GM12878 (cell line): ENCODE results near the gene GUCY1A2. TPM values are rescaled to one million over a fixed set of nuclear protein-coding genes. Genes with fewer than 3 reads are reported as not detected.

Experiments
- ATAC-seq: fragments of 200-7000 bp; cut with Tn5 transposase; 3 replicates; pipeline ENCODE4 v1.9.1; 2020; ENCODE audit warnings: mild to moderate bottlenecking, moderate library complexity
- BruUV-seq: library from RNA; stranded (reverse); fragments of 400-500 nt; replicated peaks from 2 replicates; lab custom pipeline; 2021; lab: Mats Ljungman, UMichigan
- CTCF ChIA-PET: fragments of 300-600 bp; sonication (Branson Sonifier 250); formaldehyde crosslinking; extraction: SDS; loops from one replicate; lab custom pipeline; 2021; ENCODE audit warnings: inconsistent platforms; lab: Yijun Ruan, JAX
- POLR2A ChIA-PET: fragments of 350-600 bp; formaldehyde crosslinking; extraction: SDS; loops from one replicate; lab custom pipeline; 2021; ENCODE audit warnings: inconsistent platforms; lab: Charles Lee
- RAD21 ChIA-PET: fragments of 300-600 bp; sonication (Branson Sonifier 250); formaldehyde crosslinking; loops from one replicate; lab custom pipeline; 2023; ENCODE audit warnings: antibody characterized with exemption; ENCODE audit not compliant: unreplicated experiment; lab: Charles Lee
- SMC1A ChIA-PET: fragments of 300-600 bp; sonication (Branson Sonifier 250); formaldehyde crosslinking; loops from one replicate; lab custom pipeline; 2023; ENCODE audit not compliant: unreplicated experiment, uncharacterized antibody; lab: Charles Lee
- DNase-seq: peaks from one replicate; pipeline ENCODE4 v3.0.0-alpha.2; 2011; ENCODE audit warnings: low read depth, low spot score
- FAIRE-seq: peaks from 3 replicates; lab custom pipeline; 2011; peaks lifted over from hg19 to GRCh38; lab: Jason Lieb, UNC
- H2AFZ ChIP-seq: 2 replicates; pipeline ENCODE4 v1.6.0; 2011; ENCODE audit warnings: low read depth, low read length, control low read depth; ENCODE audit not compliant: control insufficient read depth
- H3K27ac ChIP-seq: 2 replicates; pipeline ENCODE4 v1.5.1; 2011; ENCODE audit warnings: control low read depth; ENCODE audit not compliant: control insufficient read depth, insufficient read depth
- H3K27me3 ChIP-seq, 2 experiments: replicated peaks in 1 of 2; 2 replicates each; pipeline versions ENCODE4 v1.6.0 to v1.6.1; 2011; ENCODE audit warnings: low read length in 1 of 2; ENCODE audit not compliant: control insufficient read depth in 2 of 2, insufficient read depth in 2 of 2
- H3K36me3 ChIP-seq, 2 experiments: 2 replicates each; pipeline ENCODE4 v1.5.1; 2011; ENCODE audit warnings: low read length in 1 of 2; ENCODE audit not compliant: control insufficient read depth in 2 of 2, insufficient read depth in 2 of 2
- H3K4me1 ChIP-seq: 2 replicates; pipeline ENCODE4 v1.6.1; 2011; ENCODE audit warnings: mild to moderate bottlenecking, low read length, moderate library complexity, mixed read lengths; ENCODE audit not compliant: control insufficient read depth, insufficient read depth
- H3K4me2 ChIP-seq: 2 replicates; pipeline ENCODE4 v1.6.0; 2011; ENCODE audit warnings: control low read depth; ENCODE audit not compliant: control insufficient read depth, insufficient read depth
- H3K4me3 ChIP-seq: fragments of 200-600 bp; sonication (generic); 2 replicates; pipeline ENCODE4 v1.5.1; 2016
- H3K79me2 ChIP-seq: 2 replicates; pipeline ENCODE4 v1.6.0; 2011; ENCODE audit warnings: low read length; ENCODE audit not compliant: control insufficient read depth, insufficient read depth
- H3K9ac ChIP-seq: 2 replicates; pipeline ENCODE4 v1.8.0; 2011; ENCODE audit warnings: low read length, control low read depth, mixed read lengths; ENCODE audit not compliant: control insufficient read depth, insufficient read depth
- H3K9me3 ChIP-seq: replicated peaks from 3 replicates; pipeline ENCODE4 v1.5.1; 2011; ENCODE audit warnings: mild to moderate bottlenecking, low read length; ENCODE audit not compliant: control insufficient read depth, insufficient read depth
- H4K20me1 ChIP-seq: 2 replicates; pipeline ENCODE4 v1.6.0; 2011; ENCODE audit not compliant: control insufficient read depth, insufficient read depth
- CHD1 ChIP-seq: IDR thresholded peaks from 2 replicates; pipeline ENCODE4 v1.6.1; 2012; ENCODE audit warnings: low read depth, low read length, improper control_type of control experiment
- MTA2 ChIP-seq: fragments of 450-650 bp; IDR thresholded peaks from 2 replicates; pipeline ENCODE4 v1.6.1; 2016; ENCODE audit warnings: low read depth, mild to moderate bottlenecking, moderate library complexity
- MTA3 ChIP-seq: IDR thresholded peaks from 2 replicates; pipeline ENCODE4 v1.6.1; 2012; ENCODE audit warnings: low read length, inconsistent platforms, borderline replicate concordance
- RAD51 ChIP-seq: fragments of 450-650 bp; IDR thresholded peaks from 2 replicates; pipeline ENCODE4 v1.6.1; 2016; ENCODE audit warnings: moderate library complexity, mild to moderate bottlenecking, inconsistent platforms
- RCOR1 ChIP-seq: conservative IDR thresholded peaks from 2 replicates; pipeline ENCODE4 v1.6.1; 2012; ENCODE audit warnings: low read depth, low read length, improper control_type of control experiment
- TBL1XR1 ChIP-seq: IDR thresholded peaks from 2 replicates; pipeline ENCODE4 v1.6.1; 2012; ENCODE audit warnings: low read depth, low read length, improper control_type of control experiment
- USF1 ChIP-seq: IDR thresholded peaks from 2 replicates; pipeline ENCODE4 v1.6.1; 2011; ENCODE audit warnings: borderline replicate concordance, low read depth, mild to moderate bottlenecking, moderate library complexity, mixed read lengths, low read length; ENCODE audit not compliant: insufficient read depth; ENCODE audit errors: extremely low read length
- YY1 ChIP-seq: IDR thresholded peaks from 2 replicates; pipeline ENCODE4 v1.6.1; 2011; ENCODE audit warnings: low read depth, mild to moderate bottlenecking, low read length
- WGBS: methylation state at CpG from one replicate; pipeline ENCODE4 v1.1.6; 2016; ENCODE audit warnings: low lambda C conversion rate; ENCODE audit not compliant: insufficient replicate concordance, insufficient coverage; ENCODE audit errors: missing lambda C conversion rate; 5-methylcytosine and 5-hydroxymethylcytosine counted together
- in situ Hi-C: fragments of 300-500 bp; cut with MboI; formaldehyde crosslinking; loops from 9 replicates; pipeline ENCODE4 v1.14.3; 2018; ENCODE audit warnings: mixed read lengths
- intact Hi-C: fragments of 100-400 bp; cut with micrococcal nuclease; formaldehyde crosslinking; loops from one replicate; pipeline ENCODE4 v1.14.2; 2022; ENCODE audit not compliant: unreplicated experiment
- polyA plus RNA-seq, 11 experiments: library from polyadenylated mRNA; depleted of rRNA in 4 of 11; unstranded in 6 of 11; stranded (reverse) in 5 of 11; fragments of >200 nt; fragmentation: Nextera tagmentation in 4 of 11; fragmentation: Illumina TruSeq in 1 of 11; extraction: Ambion mirVana in 4 of 11; extraction: Trizol in 1 of 11; gene quantifications; 1 replicate in 1 of 11; 2 replicates in 10 of 11; pipeline versions ENCODE4 v1.2.1 to v1.2.3, GENCODE V29; 2011 to 2016; ENCODE audit warnings: inconsistent platforms in 2 of 11, missing spikeins in 2 of 11, low read depth in 1 of 11
- total RNA-seq, 4 experiments: library from RNA; depleted of rRNA in 3 of 4; stranded (reverse); fragments of >200 nt in 3 of 4; fragmentation: Illumina TruSeq in 1 of 4; extraction: Trizol in 1 of 4; gene quantifications; 2 replicates each; pipeline versions ENCODE4 v1.2.1 to v1.2.3, GENCODE V29; 2013 to 2021
- TF ChIP-seq, protein P1 (sequence below): fragments of 450-650 bp; formaldehyde crosslinking; IDR thresholded peaks from 2 replicates; pipeline ENCODE4 v1.4.0; 2020; ENCODE audit warnings: mild to moderate bottlenecking, moderate library complexity

GUCY1A2 gene
- total and polyA plus RNA-seq, 10 of the 15 experiments (the other 5 are each of a cell fraction or from before 2014, with no cell fraction given) = under 0.01 to 0.03 (median under 0.01) TPM; not detected in 4

GRCh38 chr11:106694501-106694900 lies 323.8 kb downstream of the GUCY1A2 start:
- POLR2A ChIA-PET = no interaction called here
- Histone ChIP-seq H3K4me1 (no peaks in the 10 kb centered on the region), H3K79me2 (no peaks in the 10 kb centered on the region), H3K27ac (no peak overlapping the region), H4K20me1 (no peaks in the 10 kb centered on the region), H3K36me3 (no peaks in the 10 kb centered on the region), H3K27me3 (no peaks in the 10 kb centered on the region), H3K9ac (no peak overlapping the region), H3K4me3 (no peak overlapping the region), H3K9me3 (no peaks in the 10 kb centered on the region), H3K4me2 (no peak overlapping the region), H2AFZ (no peak overlapping the region)
- no TSS peak for BruUV-seq
- in situ Hi-C loops (no loop called here), intact Hi-C loops (no loop called here)
- SMC1A ChIA-PET = no interaction called here
- DNase-seq (no peak), ATAC-seq (no peak), FAIRE-seq (no peak)
- 0% methylated on average over 5 of the region's 5 CpGs for WGBS
- CTCF ChIA-PET = no interaction called here
- TF ChIP-seq RAD51 = no peak
- RAD21 ChIA-PET = no interaction called here

DNA sequence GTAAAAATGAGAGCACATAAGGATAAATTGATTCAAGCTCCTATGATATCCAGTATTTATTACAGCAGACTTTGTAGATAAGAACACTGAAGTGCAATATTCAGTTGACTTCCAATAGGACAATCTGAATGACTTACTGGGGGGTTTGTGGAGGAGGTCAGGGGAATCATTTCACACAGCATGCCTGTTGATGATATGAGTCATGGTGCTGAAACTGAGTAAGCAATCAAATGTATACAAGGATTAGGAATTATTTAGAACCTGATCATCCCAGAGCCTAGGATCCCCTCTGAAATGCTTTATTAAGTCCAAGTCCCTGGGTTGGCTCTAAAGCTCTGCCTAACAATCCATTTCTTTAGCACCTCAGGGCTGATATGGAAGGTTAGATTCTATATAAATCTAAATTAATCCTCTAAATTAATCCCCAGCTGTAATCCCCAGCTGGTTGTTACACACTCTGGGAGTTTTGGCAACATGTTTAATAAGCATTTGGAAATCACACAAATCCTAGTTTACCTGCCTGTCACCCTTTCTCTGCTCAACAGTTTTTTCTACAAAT lies 326.4 kb downstream of the GUCY1A2 start:
- BruUV-seq = no TSS peak
- FAIRE-seq (no peak), ATAC-seq (no peak), DNase-seq (no peak)
- Histone ChIP-seq H3K36me3 (no peaks in the 10 kb centered on the region), H3K9ac (no peak overlapping the region), H3K4me3 (no peak overlapping the region), H3K9me3 (no peaks in the 10 kb centered on the region), H2AFZ (no peak overlapping the region), H4K20me1 (no peaks in the 10 kb centered on the region), H3K27ac (no peak overlapping the region), H3K27me3 (no peaks in the 10 kb centered on the region), H3K79me2 (no peaks in the 10 kb centered on the region), H3K4me1 (no peaks in the 10 kb centered on the region), H3K4me2 (no peak overlapping the region)
- TF ChIP-seq TBL1XR1 (no peak), MTA2 (no peak), MTA3 (no peak), USF1 (no peak), RCOR1 (no peak), YY1 (no peak), RAD51 (no peak), CHD1 (no peak)
- TF ChIP-seq, protein P1, sequence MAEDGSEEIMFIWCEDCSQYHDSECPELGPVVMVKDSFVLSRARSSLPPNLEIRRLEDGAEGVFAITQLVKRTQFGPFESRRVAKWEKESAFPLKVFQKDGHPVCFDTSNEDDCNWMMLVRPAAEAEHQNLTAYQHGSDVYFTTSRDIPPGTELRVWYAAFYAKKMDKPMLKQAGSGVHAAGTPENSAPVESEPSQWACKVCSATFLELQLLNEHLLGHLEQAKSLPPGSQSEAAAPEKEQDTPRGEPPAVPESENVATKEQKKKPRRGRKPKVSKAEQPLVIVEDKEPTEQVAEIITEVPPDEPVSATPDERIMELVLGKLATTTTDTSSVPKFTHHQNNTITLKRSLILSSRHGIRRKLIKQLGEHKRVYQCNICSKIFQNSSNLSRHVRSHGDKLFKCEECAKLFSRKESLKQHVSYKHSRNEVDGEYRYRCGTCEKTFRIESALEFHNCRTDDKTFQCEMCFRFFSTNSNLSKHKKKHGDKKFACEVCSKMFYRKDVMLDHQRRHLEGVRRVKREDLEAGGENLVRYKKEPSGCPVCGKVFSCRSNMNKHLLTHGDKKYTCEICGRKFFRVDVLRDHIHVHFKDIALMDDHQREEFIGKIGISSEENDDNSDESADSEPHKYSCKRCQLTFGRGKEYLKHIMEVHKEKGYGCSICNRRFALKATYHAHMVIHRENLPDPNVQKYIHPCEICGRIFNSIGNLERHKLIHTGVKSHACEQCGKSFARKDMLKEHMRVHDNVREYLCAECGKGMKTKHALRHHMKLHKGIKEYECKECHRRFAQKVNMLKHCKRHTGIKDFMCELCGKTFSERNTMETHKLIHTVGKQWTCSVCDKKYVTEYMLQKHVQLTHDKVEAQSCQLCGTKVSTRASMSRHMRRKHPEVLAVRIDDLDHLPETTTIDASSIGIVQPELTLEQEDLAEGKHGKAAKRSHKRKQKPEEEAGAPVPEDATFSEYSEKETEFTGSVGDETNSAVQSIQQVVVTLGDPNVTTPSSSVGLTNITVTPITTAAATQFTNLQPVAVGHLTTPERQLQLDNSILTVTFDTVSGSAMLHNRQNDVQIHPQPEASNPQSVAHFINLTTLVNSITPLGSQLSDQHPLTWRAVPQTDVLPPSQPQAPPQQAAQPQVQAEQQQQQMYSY = no peak
- RAD21 ChIA-PET = no interaction called here
- SMC1A ChIA-PET = interaction anchor here (1.1 to 1.2 kb wide), 2 partner anchors 10 to 15 kb away, joined by 3 to 4 read pairs; no protein-coding TSS in a partner anchor
- POLR2A ChIA-PET = no interaction called here
- in situ Hi-C loops = no loop called here
- CTCF ChIA-PET = interaction anchor here (0.7 to 1.8 kb wide), 3 partner anchors 9 to 12 kb away, joined by 3 to 5 read pairs (median 5); no protein-coding TSS in a partner anchor
- intact Hi-C loops = no loop called here
